SK-N-SH (cell line): ENCODE measurements around the gene CHST10. TPM values are rescaled to one million over a fixed set of nuclear protein-coding genes. Genes with fewer than 3 reads are reported as not detected.

Experiments used
- CTCF ChIA-PET: fragments of 300-600, 350-600 bp; formaldehyde crosslinking; extraction: SDS; loops from one replicate; lab custom pipeline; 2021; lab: Yijun Ruan, JAX
- POLR2A ChIA-PET: fragments of 350-600 bp; sonication (Branson Sonifier 250); formaldehyde crosslinking; extraction: SDS; loops from one replicate; lab custom pipeline; 2020; ENCODE audit warnings: antibody characterized with exemption, inconsistent platforms; lab: Yijun Ruan, JAX
- DNase-seq: peaks from one replicate; pipeline ENCODE4 v3.0.0; 2012
- H2AFZ ChIP-seq: fragments of 200-600 bp; sonication (generic); 2 replicates; pipeline ENCODE4 v1.8.1; 2016; ENCODE audit warnings: antibody characterized with exemption, mild to moderate bottlenecking, low read depth
- H3F3A ChIP-seq: fragments of 200-600 bp; sonication (generic); replicated peaks from 2 replicates; pipeline ENCODE3; 2016; ENCODE audit warnings: antibody characterized with exemption, mild to moderate bottlenecking; ENCODE audit not compliant: insufficient read depth
- H3K27ac ChIP-seq, 2 experiments: fragments of 200-500 bp in 1 of 2; fragments of 200-600 bp in 1 of 2; sonication (Bioruptor generic) in 1 of 2; sonication (generic), shearing (Covaris generic) in 1 of 2; 2 replicates each; pipeline versions ENCODE4 v1.5.1 to v1.6.1; 2014 to 2016; ENCODE audit warnings: low read depth in 2 of 2, inconsistent platforms in 1 of 2, low read length in 1 of 2, mild to moderate bottlenecking in 1 of 2, mixed read lengths in 1 of 2
- H3K27me3 ChIP-seq: fragments of 200-600 bp; sonication (generic), shearing (Covaris generic); 2 replicates; pipeline ENCODE4 v1.6.1; 2016; ENCODE audit warnings: mixed run types; ENCODE audit not compliant: insufficient read depth
- H3K36me3 ChIP-seq, 2 experiments: fragments of 200-500 bp in 1 of 2; fragments of 200-600 bp in 1 of 2; sonication (Bioruptor generic) in 1 of 2; sonication (generic) in 1 of 2; replicated peaks in 1 of 2; 2 replicates each; pipeline versions ENCODE3 to v1.5.1; 2014 to 2016; ENCODE audit warnings: low read length in 1 of 2, mild to moderate bottlenecking in 1 of 2; ENCODE audit not compliant: insufficient read depth in 2 of 2, control insufficient read depth in 1 of 2
- H3K4me1 ChIP-seq, 2 experiments: fragments of 200-500 bp in 1 of 2; fragments of 200-600 bp in 1 of 2; sonication (Bioruptor generic) in 1 of 2; sonication (generic), shearing (Covaris generic) in 1 of 2; 2 replicates each; pipeline versions ENCODE4 v1.5.1 to v1.6.1; 2014 to 2016; ENCODE audit warnings: low read depth in 1 of 2, low read length in 1 of 2, mixed run types in 1 of 2; ENCODE audit not compliant: insufficient read depth in 2 of 2, control insufficient read depth in 1 of 2
- H3K4me2 ChIP-seq: fragments of 200-600 bp; sonication (generic), shearing (Covaris generic); 2 replicates; pipeline ENCODE4 v1.6.1; 2017; ENCODE audit warnings: mixed run types
- H3K4me3 ChIP-seq, 2 experiments: fragments of 200-500 bp in 1 of 2; fragments of 200-600 bp in 1 of 2; sonication (Bioruptor generic) in 1 of 2; sonication (generic), shearing (Covaris generic) in 1 of 2; 2 replicates each; pipeline versions ENCODE4 v1.5.1 to v1.8.1; 2014 to 2016; ENCODE audit warnings: low read depth in 2 of 2, inconsistent platforms in 1 of 2, low read length in 1 of 2, mild to moderate bottlenecking in 1 of 2, mixed read lengths in 1 of 2, moderate library complexity in 1 of 2
- H3K79me2 ChIP-seq: fragments of 200-600 bp; sonication (generic); 2 replicates; pipeline ENCODE4 v1.8.1; 2017; ENCODE audit warnings: mild to moderate bottlenecking; ENCODE audit not compliant: insufficient read depth
- H3K9ac ChIP-seq: fragments of 200-600 bp; sonication (generic); 2 replicates; pipeline ENCODE4 v1.6.1; 2017; ENCODE audit warnings: mixed run types
- H3K9me2 ChIP-seq: fragments of 200-600 bp; sonication (generic); 2 replicates; pipeline ENCODE4 v1.6.1; 2017; ENCODE audit warnings: mixed run types
- H3K9me3 ChIP-seq: fragments of 200-600 bp; sonication (generic); 2 replicates; pipeline ENCODE4 v1.6.1; 2017; ENCODE audit warnings: mixed run types, mild to moderate bottlenecking, moderate library complexity
- H4K20me1 ChIP-seq: fragments of 200-600 bp; sonication (generic); 2 replicates; pipeline ENCODE4 v1.6.1; 2017; ENCODE audit warnings: mild to moderate bottlenecking, mixed run types; ENCODE audit not compliant: insufficient read depth
- CHD2 ChIP-seq: fragments of 150-350 bp; IDR thresholded peaks from 2 replicates; pipeline ENCODE4 v1.6.1; 2018; ENCODE audit warnings: low read length; ENCODE audit not compliant: partially characterized antibody
- ELF1 ChIP-seq: IDR thresholded peaks from 2 replicates; pipeline ENCODE4 v1.4.0; 2012
- FOSL2 ChIP-seq: IDR thresholded peaks from 2 replicates; pipeline ENCODE4 v1.4.0; 2012; ENCODE audit warnings: low read depth, mild to moderate bottlenecking, moderate library complexity, borderline replicate concordance
- FOXJ3 ChIP-seq: sonication (generic); formaldehyde crosslinking; IDR thresholded peaks from 2 replicates; pipeline ENCODE4 v1.5.1; 2020; ENCODE audit warnings: mild to moderate bottlenecking, missing genetic modification reagents
- GABPA ChIP-seq: IDR thresholded peaks from 2 replicates; pipeline ENCODE4 v1.4.0; 2012; ENCODE audit warnings: low read depth, mild to moderate bottlenecking
- MEF2A ChIP-seq: IDR thresholded peaks from 2 replicates; pipeline ENCODE4 v1.4.0; 2012; ENCODE audit warnings: low read depth, borderline replicate concordance
- MXI1 ChIP-seq: IDR thresholded peaks from 2 replicates; pipeline ENCODE4 v1.6.1; 2012; ENCODE audit warnings: mild to moderate bottlenecking, low read depth, low read length, improper control_type of control experiment
- NFIC ChIP-seq: IDR thresholded peaks from 2 replicates; pipeline ENCODE4 v1.4.0; 2012; ENCODE audit warnings: borderline replicate concordance
- NRF1 ChIP-seq: IDR thresholded peaks from 2 replicates; pipeline ENCODE4 v1.6.1; 2012; ENCODE audit warnings: low read depth, mild to moderate bottlenecking, low read length
- RXRA ChIP-seq: IDR thresholded peaks from 2 replicates; pipeline ENCODE4 v1.4.0; 2012; ENCODE audit warnings: low read depth, mild to moderate bottlenecking, borderline replicate concordance
- SMC3 ChIP-seq: IDR thresholded peaks from 2 replicates; pipeline ENCODE4 v1.6.1; 2012; ENCODE audit warnings: low read depth, low read length, improper control_type of control experiment
- WGBS: methylation state at CpG from one replicate; pipeline ENCODE4 v1.1.6; 2017; ENCODE audit warnings: low lambda C conversion rate; 5-methylcytosine and 5-hydroxymethylcytosine counted together
- polyA plus RNA-seq, 3 experiments: library from polyadenylated mRNA; depleted of rRNA; stranded (reverse); fragments of >200 nt; gene quantifications; 2 replicates each; pipeline ENCODE4 v1.2.3, GENCODE V29; 2012
- TF ChIP-seq, protein P1 (sequence below): IDR thresholded peaks from 2 replicates; pipeline ENCODE4 v1.4.0; 2012; ENCODE audit warnings: low read depth, borderline replicate concordance
- TF ChIP-seq, protein P2 (sequence below): IDR thresholded peaks from 2 replicates; pipeline ENCODE4 v1.6.1; 2012; ENCODE audit warnings: mild to moderate bottlenecking, low read depth, low read length, moderate library complexity
- TF ChIP-seq, protein P3 (sequence below): fragments of 150-350 bp; IDR thresholded peaks from 2 replicates; pipeline ENCODE4 v1.6.1; 2017; ENCODE audit warnings: antibody characterized with exemption, low read length, low read depth, borderline replicate concordance
- TF ChIP-seq, protein P4 (sequence below): fragments of 150-350 bp; IDR thresholded peaks from 2 replicates; pipeline ENCODE4 v1.6.1; 2016; ENCODE audit warnings: mild to moderate bottlenecking, low read depth, low read length
- TF ChIP-seq, protein P5 (sequence below): IDR thresholded peaks from 2 replicates; pipeline ENCODE4 v1.4.0; 2012; ENCODE audit warnings: low read depth, borderline replicate concordance
- TF ChIP-seq, protein P6 (sequence below): IDR thresholded peaks from 2 replicates; pipeline ENCODE4; 2012

The CHST10 gene
- polyA plus RNA-seq, 1 of the 3 experiments (the other 2 are of a cell fraction): 17.6 TPM

DNA sequence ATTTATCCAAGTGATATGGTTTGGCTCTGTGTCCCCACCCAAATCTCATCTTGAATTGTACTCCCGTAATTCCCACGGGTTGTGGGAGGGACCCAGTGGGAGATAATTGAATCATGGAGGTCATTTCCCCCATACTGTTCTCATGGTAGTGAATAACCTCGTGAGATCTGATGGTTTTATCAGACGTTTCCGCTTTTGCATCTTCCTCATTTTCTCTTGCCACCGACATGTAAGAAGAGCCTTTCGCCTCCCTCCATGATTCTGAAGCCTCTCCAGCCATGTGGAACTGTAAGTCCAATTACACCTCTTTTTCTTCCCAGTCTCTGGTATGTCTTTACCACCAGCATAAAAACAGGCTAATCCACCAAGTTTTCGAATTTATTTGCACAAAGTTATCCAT lies 20.3 kb upstream of the CHST10 start:
- Histone ChIP-seq H3K9me3 (no peaks in the 10 kb centered on the region), H3K36me3 (no peaks in the 10 kb centered on the region), H3K79me2 (no peaks in the 10 kb centered on the region), H4K20me1 (no peaks in the 10 kb centered on the region), H3K4me3 (no peak overlapping the region), H3K9me2 (no peaks in the 10 kb centered on the region), H3K27ac (no peak overlapping the region), H3K27me3 (no peaks in the 10 kb centered on the region; the same call in 1 of the 2 replicates), H2AFZ (no peak overlapping the region), H3F3A (no peaks in the 10 kb centered on the region), H3K4me1 (no peaks in the 10 kb centered on the region), H3K9ac (no peak overlapping the region), H3K4me2 (no peak overlapping the region)
- no peak for DNase-seq
- ChIA-PET POLR2A (no interaction called here), CTCF (no interaction called here)
- TF ChIP-seq, protein P1, sequence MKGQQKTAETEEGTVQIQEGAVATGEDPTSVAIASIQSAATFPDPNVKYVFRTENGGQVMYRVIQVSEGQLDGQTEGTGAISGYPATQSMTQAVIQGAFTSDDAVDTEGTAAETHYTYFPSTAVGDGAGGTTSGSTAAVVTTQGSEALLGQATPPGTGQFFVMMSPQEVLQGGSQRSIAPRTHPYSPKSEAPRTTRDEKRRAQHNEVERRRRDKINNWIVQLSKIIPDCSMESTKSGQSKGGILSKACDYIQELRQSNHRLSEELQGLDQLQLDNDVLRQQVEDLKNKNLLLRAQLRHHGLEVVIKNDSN: no peak
- no peak for TF ChIP-seq FOSL2
- TF ChIP-seq NFIC: no peak
- no peak for TF ChIP-seq GABPA
- TF ChIP-seq FOXJ3 (CRISPR knock-in tag): no peak
- TF ChIP-seq, all 33 proteins: peak for 0
- WGBS: 18% methylated on average over 8 of the region's 8 CpGs

DNA sequence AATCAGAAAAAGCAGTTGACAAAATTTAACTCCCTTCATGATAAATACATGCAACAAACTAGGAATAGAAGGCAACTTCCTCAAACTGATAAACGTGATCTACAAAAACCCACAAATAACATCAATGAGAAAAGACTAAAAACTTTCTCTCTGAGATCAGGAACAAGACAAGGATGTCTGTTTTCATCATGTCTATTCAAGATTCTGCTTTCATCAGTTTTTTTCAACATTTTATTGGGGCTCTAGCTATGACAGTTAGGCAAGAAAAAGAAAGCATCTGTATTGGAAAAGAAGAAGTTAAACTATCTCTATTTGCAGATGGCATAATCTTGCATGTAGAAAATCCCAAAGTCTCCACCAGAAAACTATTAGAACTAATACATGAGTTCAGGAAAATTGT lies 12.3 kb upstream of the CHST10 start:
- POLR2A ChIA-PET: no interaction called here
- TF ChIP-seq FOSL2 (no peak), NRF1 (no peak), SMC3 (no peak), MEF2A (no peak), MXI1 (no peak), RXRA (no peak), ELF1 (no peak), CHD2 (no peak)
- TF ChIP-seq, protein P2, sequence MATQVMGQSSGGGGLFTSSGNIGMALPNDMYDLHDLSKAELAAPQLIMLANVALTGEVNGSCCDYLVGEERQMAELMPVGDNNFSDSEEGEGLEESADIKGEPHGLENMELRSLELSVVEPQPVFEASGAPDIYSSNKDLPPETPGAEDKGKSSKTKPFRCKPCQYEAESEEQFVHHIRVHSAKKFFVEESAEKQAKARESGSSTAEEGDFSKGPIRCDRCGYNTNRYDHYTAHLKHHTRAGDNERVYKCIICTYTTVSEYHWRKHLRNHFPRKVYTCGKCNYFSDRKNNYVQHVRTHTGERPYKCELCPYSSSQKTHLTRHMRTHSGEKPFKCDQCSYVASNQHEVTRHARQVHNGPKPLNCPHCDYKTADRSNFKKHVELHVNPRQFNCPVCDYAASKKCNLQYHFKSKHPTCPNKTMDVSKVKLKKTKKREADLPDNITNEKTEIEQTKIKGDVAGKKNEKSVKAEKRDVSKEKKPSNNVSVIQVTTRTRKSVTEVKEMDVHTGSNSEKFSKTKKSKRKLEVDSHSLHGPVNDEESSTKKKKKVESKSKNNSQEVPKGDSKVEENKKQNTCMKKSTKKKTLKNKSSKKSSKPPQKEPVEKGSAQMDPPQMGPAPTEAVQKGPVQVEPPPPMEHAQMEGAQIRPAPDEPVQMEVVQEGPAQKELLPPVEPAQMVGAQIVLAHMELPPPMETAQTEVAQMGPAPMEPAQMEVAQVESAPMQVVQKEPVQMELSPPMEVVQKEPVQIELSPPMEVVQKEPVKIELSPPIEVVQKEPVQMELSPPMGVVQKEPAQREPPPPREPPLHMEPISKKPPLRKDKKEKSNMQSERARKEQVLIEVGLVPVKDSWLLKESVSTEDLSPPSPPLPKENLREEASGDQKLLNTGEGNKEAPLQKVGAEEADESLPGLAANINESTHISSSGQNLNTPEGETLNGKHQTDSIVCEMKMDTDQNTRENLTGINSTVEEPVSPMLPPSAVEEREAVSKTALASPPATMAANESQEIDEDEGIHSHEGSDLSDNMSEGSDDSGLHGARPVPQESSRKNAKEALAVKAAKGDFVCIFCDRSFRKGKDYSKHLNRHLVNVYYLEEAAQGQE: no peak
- TF ChIP-seq, protein P3, sequence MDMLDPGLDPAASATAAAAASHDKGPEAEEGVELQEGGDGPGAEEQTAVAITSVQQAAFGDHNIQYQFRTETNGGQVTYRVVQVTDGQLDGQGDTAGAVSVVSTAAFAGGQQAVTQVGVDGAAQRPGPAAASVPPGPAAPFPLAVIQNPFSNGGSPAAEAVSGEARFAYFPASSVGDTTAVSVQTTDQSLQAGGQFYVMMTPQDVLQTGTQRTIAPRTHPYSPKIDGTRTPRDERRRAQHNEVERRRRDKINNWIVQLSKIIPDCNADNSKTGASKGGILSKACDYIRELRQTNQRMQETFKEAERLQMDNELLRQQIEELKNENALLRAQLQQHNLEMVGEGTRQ: no peak
- TF ChIP-seq, protein P4, sequence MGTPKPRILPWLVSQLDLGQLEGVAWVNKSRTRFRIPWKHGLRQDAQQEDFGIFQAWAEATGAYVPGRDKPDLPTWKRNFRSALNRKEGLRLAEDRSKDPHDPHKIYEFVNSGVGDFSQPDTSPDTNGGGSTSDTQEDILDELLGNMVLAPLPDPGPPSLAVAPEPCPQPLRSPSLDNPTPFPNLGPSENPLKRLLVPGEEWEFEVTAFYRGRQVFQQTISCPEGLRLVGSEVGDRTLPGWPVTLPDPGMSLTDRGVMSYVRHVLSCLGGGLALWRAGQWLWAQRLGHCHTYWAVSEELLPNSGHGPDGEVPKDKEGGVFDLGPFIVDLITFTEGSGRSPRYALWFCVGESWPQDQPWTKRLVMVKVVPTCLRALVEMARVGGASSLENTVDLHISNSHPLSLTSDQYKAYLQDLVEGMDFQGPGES: no peak
- TF ChIP-seq, protein P1: no peak
- TF ChIP-seq, protein P5, sequence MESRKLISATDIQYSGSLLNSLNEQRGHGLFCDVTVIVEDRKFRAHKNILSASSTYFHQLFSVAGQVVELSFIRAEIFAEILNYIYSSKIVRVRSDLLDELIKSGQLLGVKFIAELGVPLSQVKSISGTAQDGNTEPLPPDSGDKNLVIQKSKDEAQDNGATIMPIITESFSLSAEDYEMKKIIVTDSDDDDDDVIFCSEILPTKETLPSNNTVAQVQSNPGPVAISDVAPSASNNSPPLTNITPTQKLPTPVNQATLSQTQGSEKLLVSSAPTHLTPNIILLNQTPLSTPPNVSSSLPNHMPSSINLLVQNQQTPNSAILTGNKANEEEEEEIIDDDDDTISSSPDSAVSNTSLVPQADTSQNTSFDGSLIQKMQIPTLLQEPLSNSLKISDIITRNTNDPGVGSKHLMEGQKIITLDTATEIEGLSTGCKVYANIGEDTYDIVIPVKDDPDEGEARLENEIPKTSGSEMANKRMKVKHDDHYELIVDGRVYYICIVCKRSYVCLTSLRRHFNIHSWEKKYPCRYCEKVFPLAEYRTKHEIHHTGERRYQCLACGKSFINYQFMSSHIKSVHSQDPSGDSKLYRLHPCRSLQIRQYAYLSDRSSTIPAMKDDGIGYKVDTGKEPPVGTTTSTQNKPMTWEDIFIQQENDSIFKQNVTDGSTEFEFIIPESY: no peak
- TF ChIP-seq, protein P6, sequence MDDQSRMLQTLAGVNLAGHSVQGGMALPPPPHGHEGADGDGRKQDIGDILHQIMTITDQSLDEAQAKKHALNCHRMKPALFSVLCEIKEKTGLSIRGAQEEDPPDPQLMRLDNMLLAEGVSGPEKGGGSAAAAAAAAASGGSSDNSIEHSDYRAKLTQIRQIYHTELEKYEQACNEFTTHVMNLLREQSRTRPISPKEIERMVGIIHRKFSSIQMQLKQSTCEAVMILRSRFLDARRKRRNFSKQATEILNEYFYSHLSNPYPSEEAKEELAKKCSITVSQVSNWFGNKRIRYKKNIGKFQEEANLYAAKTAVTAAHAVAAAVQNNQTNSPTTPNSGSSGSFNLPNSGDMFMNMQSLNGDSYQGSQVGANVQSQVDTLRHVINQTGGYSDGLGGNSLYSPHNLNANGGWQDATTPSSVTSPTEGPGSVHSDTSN: no peak

More for the DNA sequence above, 12.3 kb upstream of the CHST10 start:
- no peak overlapping the region for H3K4me2 ChIP-seq
- no peak overlapping the region for H3K27ac ChIP-seq
- no peaks in the 10 kb centered on the region for H3K36me3 ChIP-seq
- no peaks in the 10 kb centered on the region for H3K79me2 ChIP-seq
- no peaks in the 10 kb centered on the region for H4K20me1 ChIP-seq
- no peaks in the 10 kb centered on the region for H3K9me2 ChIP-seq
- no peaks in the 10 kb centered on the region for H3F3A ChIP-seq
- H3K4me1 ChIP-seq: no peaks in the 10 kb centered on the region
- no peaks in the 10 kb centered on the region for H3K27me3 ChIP-seq
- no peak overlapping the region for H2AFZ ChIP-seq
- CTCF ChIA-PET: no interaction called here
- no peak for DNase-seq
- 0% methylated on average over 1 of the region's 1 CpG for WGBS
- H3K4me3 ChIP-seq: no peak overlapping the region
- H3K9me3 ChIP-seq: no peaks in the 10 kb centered on the region
- no peak overlapping the region for H3K9ac ChIP-seq
